M059J (cell line): ENCODE data around the gene NEURL3. TPM values are rescaled to one million over a fixed set of nuclear protein-coding genes. Genes with fewer than 3 reads are reported as not detected.

Source experiments
- DNase-seq: peaks from one replicate; pipeline ENCODE4 v3.0.0-alpha.2; 2012; ENCODE audit warnings: low read depth
- total RNA-seq: library from RNA; depleted of rRNA; stranded (reverse); fragments of >200 nt; shearing (Covaris generic); gene quantifications from 2 replicates; pipeline ENCODE4 v1.2.3, GENCODE V29; 2014

The NEURL3 gene
- total RNA-seq, 1 experiment from 2014 or later, result 1.1 TPM

- peak; percentile 88 for DNase-seq
Measured at GRCh38 chr2:96540136-96540535, 35.0 kb upstream of the NEURL3 start.

- no peak for DNase-seq
Measured at GRCh38 chr2:96539215-96539920, 34.2 kb upstream of the NEURL3 start.

GRCh38 chr2:96538487-96539214 is 33.5 kb upstream of the NEURL3 start:
- DNase-seq, result no peak

DNA sequence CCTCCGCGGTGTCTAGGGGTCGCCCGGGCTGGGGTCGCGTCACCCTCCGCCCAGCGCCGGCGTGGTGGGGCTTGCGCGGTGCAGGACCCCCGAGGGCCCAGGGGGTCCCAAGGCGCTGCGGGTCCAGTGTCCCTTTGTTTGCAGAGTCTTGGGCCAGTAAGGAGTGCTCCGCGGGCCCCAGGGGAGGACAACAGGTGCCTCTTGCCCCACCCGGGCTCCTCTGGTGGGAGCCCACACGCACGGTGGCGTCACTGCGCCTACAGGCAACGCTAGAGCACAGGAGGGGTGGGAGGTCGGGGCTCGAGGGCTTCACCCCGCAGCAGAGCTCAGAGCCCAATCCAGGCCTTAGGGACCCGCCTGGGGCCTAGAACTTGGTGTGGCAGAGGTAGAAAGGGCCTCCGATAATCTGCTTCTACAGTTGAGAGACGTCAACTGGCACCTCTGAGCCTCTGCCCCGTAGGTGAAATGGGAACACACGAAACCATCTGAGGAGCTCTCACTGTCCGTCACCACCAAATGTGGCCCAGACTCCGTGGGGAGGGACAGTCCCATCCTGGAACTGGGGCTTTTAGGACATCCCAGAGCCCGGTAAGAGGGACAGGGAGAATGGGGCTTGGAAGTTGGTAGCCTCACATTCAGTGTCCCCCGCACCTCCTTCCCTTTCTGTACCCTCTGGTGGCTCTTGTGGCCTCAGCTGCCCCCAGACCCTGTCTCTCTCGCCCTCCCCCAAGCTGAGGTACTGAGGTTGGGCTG is 32.8 kb upstream of the NEURL3 start:
- DNase-seq, result no peak

- peak; percentile 78 for DNase-seq
Measured at GRCh38 chr2:96537066-96537733, 32.0 kb upstream of the NEURL3 start.

DNA sequence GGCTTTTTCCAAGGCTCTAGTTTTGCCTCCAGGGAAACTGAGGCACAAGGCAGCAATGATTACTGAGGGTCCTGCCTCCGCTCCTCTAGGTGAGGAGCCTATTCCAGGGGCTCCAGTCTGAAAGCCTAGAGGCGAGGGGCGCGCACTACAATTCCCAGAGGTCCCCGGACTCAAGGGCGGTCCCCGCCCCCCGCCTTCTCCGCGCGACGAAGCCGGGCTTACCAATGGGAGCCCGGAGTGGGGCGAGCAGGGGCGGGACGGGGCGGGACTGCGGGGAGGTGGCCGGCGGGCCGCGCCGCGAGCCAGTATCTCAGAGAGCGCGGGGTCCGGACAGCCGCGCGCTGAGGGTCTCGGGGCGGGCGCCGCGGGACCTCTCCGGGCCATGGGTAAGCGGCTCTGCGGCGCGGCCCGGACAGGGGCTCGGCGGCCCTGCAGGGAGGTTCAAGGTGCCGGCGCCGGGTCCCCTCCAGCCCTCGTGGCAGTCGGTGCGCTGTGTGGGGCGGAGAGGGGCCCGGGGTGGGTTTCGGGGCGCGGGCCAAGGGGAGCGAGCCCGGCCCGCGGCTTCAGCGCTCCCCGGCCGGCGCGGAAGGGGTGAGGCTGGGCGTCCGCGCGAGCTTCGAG is 31.4 kb upstream of the NEURL3 start, which contains the start of gene ARID5A:
ARID5A (plus strand) TSS at position 308 of the 621 bp plus-strand sequence; CDS start at position 383, 75 bp downstream.
- DNase-seq, result peak; percentile 88

GRCh38 chr2:96535331-96535730 is 30.2 kb upstream of the NEURL3 start:
- no peak for DNase-seq

- DNase-seq, result no peak
Measured at GRCh38 chr2:96534701-96535181, 29.6 kb upstream of the NEURL3 start.

- no peak for DNase-seq
Measured at GRCh38 chr2:96534141-96534540, 29.0 kb upstream of the NEURL3 start.

DNA sequence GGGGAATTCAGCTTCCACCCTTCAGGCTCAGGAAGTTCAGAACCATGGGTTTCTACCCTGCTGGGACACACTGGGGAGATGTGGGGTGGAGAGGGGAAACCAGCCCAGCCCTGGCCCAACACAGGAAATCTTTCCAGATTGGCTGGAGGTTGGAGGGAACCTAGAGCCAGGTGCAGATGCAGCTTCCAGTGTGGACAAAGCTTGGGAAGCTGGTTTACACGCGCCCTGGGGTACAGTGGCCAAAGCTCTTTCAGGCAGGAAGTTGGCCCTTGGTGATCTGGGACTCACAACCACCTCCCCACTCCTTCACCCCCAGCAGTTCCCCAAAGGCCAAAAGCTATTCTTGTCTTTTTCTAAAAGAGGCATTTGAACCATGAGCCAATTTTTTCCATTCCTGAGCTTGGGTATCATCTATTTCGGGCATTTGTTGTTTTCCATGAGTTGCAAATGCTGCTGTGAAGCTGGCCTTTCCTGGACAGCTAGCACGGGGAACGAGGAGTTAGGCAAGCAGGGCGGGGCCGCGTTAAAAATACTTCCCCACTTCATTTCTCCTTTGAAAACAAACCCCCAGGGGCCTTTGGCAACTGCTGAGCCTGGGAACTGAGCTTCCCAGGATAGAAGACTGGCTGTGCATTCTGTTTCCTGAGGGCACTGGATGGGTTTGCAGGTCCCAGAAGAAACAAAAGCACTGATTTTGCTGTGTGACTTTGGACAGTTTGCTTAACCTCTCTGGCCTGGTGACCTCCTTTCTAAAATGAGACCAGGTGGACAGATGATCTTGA is 28.3 kb upstream of the NEURL3 start:
- DNase-seq, result peak; percentile 74

DNA sequence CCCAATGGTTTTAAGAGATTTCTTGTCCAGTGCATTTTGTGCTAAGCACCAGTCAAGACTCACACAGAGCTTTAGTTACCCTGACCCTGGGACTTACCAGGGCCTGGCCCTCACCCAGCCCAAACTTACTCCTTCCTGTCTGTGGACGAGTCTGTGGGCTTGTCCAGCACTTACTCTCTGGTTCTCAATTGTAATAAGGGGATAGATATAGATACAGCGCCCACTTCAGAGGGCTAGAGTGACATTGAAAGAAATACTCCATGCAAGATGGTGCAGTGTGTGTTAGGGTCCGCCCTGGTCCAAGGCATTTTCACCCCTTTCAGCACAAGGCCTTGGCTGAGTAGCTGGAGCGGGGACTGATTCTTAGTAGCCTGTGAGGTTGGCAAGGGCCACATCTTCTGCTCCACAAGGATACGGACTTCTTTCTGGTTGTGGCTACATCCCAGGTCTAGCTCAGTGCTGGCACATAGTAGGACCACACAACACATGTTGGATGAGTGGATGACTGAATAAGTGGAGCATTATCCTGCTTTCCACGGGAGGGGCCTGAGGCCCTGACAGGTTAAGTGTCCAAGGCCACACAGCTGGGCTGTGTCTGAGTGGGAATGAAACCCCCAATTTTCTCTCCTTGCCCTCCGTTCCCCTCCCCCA is 27.6 kb upstream of the NEURL3 start:
- DNase-seq, result no peak

DNA sequence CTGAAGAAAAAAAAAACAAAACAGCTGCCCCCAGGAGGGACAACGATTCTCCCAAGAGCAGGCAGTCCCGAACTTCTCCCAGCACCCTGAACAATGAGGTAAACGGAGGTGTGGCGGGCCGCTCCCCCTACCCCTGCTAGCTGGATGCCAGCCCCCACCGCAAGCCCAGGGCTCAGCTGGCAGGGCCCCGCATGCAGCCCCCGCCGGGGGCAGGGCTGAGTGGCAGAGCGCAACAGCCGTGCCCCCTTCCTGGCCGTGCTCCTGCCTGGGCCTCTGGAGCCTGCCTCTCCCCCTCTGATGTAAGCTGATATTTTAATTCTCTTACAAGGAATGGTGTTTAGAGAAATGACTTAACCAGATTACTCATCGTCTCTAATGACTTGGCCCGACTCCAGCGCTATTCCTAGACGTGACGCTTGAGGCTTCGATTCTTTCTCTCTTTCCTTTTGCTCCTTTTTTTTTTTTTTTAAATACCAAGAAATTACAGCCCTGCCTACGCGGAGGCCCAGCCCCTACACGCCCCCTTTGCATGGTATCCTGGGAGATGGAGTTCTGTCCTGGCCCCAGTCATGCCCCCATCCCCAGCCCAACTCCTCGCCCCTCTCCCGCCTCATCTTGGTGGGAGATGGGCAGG is 26.8 kb upstream of the NEURL3 start:
- peak; percentile 100 for DNase-seq

DNA sequence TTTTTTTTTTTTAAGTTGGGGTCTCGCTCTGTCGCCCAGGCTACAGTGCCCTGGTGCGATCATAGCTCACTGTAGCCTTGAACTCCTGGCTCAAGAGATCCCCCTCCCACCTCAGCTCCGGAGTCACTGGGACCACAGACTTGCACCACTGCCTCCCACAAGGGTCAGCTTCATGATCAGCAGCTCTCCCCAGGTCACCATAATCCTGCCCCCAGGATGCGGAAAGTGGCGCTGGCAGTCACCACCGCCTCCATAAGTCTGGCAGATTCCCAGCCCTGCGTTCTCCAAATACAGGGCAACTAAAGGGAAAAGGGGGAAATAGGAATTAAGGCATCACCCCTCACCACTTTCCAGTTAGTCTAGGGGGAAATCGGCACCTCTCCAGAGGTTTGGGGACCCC is 26.2 kb upstream of the NEURL3 start:
- no peak for DNase-seq

- no peak for DNase-seq
Measured at GRCh38 chr2:96530474-96531357, 25.6 kb upstream of the NEURL3 start.

DNA sequence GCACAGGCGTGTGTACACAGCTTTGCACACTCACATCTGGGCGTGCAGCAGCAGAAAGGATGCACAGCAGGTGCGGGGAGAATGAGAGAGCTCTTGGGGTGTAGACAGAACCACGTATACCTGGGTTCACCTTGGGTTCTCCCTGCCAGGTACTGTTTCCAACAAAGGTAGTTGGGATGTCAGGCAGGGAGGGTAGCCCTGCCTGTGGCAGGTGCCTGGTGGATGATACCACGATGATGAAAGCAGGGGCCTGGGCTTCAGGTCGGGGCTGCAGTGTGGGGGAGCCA is 24.9 kb upstream of the NEURL3 start:
- no peak for DNase-seq

DNA sequence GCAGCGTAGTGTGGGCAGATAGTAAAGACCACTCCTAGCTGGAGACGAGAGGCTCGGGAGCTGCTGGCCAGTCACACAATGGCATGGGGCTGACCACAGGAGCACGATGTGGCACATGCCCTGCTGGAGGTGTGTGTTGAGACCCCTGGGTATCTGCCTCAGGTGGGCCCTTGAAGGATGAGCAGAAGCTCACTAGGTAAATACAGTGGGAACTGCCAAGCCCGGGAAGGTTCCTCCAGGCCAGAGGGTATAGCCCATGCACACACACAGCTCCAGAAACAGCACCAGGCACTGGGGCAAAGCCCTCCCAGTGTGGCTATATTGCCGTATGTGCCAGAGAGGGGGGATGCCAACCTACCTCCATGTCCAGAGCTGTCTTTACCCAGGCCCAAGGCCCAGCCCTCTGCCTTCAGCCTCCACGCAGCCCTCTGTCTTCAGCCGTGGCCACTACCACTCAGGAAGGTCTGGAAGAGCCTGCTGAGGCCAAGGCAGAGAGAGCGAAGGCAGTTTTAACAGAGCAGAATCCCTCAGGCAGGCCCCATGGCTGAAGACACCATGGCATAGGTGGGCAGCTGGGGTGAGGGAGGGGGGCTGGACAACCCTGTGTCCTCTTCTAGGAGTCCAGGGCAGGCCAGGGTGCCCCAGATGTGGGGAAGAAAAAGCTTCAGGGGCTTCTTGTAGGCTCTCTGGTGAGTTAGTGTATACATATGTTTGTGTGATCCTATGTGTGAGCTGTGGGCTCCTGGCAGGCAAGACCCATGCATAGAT is 24.4 kb upstream of the NEURL3 start:
- no peak for DNase-seq

DNA sequence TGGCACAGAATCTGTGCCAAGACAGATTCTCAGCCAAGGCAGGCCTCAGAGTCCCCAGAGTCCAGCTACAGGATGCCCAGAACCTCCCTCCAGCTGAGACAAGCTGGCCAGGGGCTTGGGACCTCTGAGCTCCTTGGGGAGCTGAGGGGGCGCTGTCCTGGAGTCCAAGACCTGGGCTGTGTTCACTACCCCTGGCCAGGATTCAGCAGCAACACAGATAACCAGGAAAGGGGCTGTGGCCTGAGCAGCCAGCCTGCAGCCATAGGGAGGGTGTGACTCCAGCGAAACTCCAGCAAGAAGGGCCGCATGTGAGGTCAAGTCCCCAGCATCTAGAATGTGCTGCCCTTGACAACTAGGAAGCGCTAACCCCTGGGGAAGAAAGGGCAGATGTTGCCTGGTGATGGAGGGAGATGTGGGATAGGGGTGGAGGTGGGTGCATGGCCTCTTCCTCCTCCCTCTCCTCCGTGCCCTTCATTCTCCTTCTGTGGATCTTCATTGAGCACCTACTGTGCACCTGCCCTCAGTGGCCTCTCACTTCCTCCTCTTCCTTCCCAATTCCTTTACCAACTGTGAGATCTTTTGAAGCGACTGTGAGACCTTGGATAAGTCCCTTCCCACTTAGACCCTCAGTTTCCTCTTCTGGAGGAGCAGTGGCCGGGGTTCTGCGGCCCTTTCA is 23.7 kb upstream of the NEURL3 start:
- DNase-seq, result no peak
